Measurements from ENCODE around the gene CXXC1.
"Not testable (repeated sequence)": the region's sequence is repeated elsewhere in the genome, so short reads cannot be mapped to it uniquely, and the experiment has no call there.

CXXC1 gene

DNA sequence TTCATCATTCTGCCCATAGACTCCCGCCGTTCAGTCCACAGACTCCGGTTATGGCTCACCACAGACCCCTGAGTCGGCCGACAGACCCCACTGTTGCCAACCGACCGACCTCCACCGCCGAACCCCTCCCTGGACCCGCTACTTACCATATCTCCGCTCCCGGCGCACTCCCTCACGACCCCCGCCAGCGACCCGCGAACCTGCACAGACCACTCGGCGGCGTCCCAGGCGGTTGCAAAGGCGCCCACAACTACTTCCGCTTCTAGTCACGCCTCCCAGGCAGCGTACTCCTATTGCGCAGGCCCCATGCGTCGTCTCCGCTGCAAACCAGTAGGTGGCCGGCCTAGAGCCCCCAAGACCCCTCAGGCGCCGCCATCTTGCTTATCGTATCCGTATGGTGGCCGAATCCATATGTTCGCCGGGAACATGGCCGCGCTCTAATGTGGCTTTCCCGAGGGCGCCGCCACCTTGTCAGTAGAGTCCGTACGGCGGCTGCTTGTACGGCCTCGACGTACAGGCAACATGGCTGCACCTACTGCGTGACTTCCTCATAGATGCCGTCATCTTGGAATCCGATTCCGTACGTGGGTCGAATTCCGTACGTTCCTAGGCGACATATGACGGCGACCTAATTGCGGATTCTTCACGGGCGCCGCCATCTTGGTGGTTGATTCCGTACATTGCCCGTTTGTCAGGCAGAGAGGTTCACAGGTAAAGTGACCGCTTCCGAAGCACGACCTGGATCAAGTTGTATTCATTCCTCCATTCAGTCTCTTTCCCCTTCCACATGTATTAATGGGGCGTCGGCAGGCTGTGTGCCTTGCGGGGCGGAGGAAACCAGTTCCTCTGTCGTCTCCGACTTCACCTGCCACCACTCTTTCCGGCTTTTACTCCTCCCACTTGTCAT, at the start of gene CXXC1:
TSS of gene CXXC1 (minus strand) at position 252 of the 907 bp plus-strand sequence. CDS start at position 149, 103 bp downstream.
- peak; percentile 89 to 93 for DNase-seq (ENCODE audit: low read depth in 2 of 2)

- DNase-seq (ENCODE audit: low read depth in 2 of 2) = no peak
These were observed 47.2 kb upstream of the CXXC1 start for GRCh38 chr18:50334546-50335152.

DNA sequence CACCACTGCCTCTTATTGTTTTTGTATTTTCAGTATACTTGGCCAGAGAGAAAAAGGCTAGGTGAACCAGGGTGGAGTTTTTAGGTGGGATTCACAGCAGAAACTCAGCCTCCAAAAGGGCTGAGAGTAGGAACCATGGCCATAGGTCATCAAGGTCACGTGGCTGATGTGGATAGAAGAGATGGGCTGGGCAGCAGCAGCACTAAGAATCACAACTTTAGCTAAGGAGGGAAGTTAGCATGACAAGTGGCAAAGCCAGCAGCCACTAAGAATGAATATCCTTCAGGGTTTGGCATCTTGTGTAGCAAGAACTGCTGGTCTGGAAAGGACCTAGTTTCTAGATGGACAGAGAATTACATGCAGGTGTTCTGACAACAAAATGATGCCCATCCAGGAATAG, 44.2 kb upstream of the CXXC1 start:
- no peak for DNase-seq (ENCODE audit: low read depth in 2 of 2)

DNA sequence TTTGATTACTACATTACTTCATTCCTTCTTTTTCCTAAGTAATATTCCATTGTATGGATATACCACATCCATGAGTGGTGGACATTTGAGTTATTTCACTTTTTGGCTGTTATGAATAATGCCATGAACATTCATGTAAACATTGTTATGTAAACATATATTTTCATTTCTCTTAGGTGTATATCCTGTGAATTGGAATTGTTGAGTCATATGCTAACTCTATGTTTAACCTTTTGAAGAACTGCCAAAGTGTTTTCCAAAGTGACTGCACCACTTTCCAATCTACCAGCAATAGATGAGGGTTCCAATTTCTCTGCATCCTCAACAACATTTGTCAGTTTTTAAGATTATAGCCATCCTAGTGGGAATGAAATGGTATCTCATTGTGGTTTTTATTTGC, 42.7 kb upstream of the CXXC1 start:
- DNase-seq (ENCODE audit: low read depth in 2 of 2) = no peak

DNA sequence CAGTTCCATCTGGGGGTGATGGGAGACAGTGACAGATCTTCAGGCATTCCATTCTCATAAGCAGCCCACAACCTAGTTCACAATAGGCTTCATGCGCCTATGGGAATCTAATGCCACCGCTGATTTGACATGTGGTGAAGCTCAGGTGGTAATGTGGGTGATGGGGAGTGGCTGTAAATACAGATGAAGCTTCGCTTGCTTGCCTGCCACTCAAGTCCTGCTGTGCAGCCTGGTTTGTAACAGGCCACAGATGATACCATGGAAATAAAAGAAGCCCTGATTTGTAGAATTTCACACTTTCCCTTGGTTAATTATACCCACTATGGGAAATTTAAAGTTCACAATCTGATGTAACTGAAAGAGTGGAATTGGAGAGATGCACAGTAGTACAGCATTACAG, 40.5 kb upstream of the CXXC1 start:
- DNase-seq (ENCODE audit: low read depth in 2 of 2) = no peak

GRCh38 chr18:50320719-50321118, 33.2 kb upstream of the CXXC1 start:
- DNase-seq (ENCODE audit: low read depth in 2 of 2) = no peak

GRCh38 chr18:50315100-50315871, 27.8 kb upstream of the CXXC1 start:
- DNase-seq (ENCODE audit: low read depth in 2 of 2) = no peak

DNA sequence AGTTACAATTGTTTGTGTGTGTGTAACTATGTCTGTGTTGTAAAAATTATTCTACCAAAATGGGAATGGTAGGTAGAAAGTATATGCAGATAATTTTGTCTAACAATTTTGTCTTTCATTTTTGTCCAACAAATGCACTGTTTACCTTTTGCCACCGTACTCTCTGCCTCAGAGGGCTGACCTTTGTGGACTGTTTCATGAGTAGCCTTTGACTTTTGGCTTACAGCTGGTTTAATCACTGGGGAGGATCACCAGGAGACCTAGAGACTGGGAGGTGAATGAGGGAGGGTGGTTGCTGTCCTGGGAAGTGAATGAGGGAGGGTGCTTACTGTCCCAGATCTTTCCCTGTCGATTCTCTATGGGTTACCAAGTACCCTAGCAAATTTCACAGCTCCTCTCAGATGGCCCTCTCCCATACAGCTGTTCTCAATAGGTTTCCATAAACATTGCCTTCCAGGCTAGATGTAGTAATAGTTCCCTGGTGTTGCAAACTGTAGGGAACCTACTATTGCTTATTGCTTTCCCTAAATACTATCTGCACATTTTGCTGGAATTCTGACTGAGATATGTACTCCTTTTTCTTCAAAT, 26.5 kb upstream of the CXXC1 start:
- DNase-seq (ENCODE audit: low read depth in 2 of 2) = no peak

GRCh38 chr18:50313031-50313607, 25.6 kb upstream of the CXXC1 start:
- no peak for DNase-seq (ENCODE audit: low read depth in 2 of 2)

GRCh38 chr18:50312296-50313030, 25.0 kb upstream of the CXXC1 start:
- no peak for DNase-seq (ENCODE audit: low read depth in 2 of 2)

GRCh38 chr18:50311650-50312049, 24.2 kb upstream of the CXXC1 start:
- no peak for DNase-seq (ENCODE audit: low read depth in 2 of 2)

DNA sequence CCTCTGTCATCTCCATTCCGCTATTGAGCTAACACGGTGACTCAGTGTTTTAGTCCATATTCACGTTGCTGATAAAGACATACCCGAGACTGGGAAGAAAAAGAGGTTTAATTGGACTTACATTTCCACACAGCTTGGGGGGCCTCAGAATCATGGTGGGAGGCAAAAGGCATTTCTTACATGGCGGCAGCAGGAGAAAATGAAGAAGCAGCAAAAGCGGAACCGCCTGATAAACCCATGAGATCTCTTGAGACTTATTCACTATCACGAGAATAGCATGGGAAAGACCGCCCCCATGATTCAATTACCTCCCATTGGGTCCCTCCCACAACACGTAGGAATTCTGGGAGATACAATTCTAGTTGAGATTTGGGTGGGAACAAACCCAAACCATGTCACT, 22.6 kb upstream of the CXXC1 start:
- DNase-seq (ENCODE audit: low read depth in 2 of 2) = no peak

GRCh38 chr18:50308851-50309250, 21.4 kb upstream of the CXXC1 start:
- not testable (repeated sequence) for DNase-seq (ENCODE audit: low read depth in 2 of 2)

DNA sequence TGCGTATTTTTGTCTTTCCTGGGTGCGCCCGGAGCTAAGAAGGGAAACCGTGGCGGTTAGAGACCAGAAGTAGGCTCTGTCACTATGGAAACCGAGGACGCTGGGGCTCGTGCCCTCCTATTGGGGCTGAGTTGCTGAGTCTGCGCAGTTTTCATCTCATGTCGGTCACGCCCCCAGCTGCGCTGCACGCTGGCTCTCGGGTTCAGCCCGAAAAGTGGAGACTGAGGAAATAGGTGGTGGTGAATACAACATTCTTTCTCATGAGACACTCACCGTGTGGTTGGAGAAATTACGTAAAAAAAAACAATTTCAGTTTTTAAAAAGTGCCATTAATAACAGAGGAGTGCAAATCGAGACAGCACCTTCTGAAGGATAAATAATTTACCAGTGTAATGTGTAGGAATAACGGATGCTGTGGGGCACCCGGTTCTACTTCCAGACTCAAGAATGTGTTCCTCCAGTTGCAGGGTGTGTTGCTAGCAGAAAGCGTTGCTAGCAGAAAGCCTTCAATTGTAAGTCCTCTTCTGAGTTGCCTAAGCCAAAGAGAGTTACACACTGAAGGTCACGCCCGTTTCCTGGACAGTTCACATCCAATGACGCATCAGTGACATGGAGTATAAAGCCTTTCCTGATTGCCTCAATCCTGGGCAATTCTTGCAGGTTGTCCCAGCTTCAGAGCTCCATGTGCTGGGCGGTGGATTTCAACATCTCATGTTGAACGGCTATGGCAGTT, 20.4 kb upstream of the CXXC1 start:
- peak; percentile 78 to 82 for DNase-seq (ENCODE audit: low read depth in 2 of 2)

GRCh38 chr18:50307400-50307737, 19.9 kb upstream of the CXXC1 start:
- no peak for DNase-seq (ENCODE audit: low read depth in 2 of 2)

DNA sequence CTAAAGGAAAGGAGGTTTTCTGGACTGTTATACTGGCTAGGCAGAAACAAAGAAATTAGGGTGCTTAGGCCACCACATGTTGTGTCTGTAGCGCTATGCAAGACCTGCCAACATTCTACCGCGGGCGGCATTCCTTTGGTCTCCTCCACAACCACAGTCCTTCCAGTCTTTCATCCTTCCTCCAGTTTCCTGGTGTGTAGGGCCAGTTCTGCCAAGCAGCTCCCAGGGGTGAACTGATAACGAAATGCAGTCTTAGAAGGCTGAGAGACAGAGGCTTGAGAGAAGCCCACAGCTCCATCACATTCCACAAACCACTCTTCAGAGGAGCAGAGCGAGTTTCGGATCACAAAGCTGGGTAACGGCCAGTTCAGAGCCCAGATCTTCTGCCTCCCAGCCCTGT, 19.5 kb upstream of the CXXC1 start:
- no peak for DNase-seq (ENCODE audit: low read depth in 2 of 2)

- DNase-seq (ENCODE audit: low read depth in 2 of 2) = no peak
These were observed 13.6 kb upstream of the CXXC1 start for GRCh38 chr18:50301074-50301473.

DNA sequence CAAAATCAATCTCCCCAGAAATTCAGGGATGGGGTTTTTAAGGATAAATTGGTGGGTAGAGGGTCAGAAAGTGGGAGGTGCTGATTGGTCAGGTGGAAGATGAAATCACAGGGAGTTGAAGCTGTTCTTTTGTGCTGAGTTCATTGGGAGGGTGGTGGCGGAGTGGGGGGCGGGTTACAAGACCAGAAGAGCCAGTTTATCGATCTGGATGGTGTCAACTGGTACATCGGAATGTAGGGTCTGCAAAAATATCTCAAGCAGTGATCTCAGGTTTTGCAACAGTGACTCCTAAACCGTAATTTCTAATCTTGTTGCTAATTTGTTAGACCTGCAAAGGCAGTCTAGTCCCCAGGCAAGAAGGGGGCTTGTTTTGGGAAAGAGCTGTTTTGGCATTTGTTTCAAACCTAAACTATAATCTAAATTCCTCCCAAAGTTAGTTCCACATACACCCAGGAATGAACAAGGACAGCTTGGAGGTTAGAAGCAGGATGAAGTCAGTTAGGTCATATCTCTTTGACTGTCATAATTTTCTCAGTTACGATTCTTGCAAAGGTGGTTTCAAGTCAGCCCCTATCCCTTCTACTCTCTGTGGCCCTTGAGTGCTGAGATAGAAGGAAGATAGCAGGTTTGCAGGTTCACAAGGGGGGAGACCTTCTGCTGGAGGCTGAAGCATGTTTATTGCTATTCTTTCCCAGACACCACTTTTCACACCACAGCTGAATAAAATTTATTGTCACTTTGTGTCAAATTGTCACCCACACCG, 12.3 kb upstream of the CXXC1 start:
- DNase-seq (ENCODE audit: low read depth in 2 of 2) = no peak

DNA sequence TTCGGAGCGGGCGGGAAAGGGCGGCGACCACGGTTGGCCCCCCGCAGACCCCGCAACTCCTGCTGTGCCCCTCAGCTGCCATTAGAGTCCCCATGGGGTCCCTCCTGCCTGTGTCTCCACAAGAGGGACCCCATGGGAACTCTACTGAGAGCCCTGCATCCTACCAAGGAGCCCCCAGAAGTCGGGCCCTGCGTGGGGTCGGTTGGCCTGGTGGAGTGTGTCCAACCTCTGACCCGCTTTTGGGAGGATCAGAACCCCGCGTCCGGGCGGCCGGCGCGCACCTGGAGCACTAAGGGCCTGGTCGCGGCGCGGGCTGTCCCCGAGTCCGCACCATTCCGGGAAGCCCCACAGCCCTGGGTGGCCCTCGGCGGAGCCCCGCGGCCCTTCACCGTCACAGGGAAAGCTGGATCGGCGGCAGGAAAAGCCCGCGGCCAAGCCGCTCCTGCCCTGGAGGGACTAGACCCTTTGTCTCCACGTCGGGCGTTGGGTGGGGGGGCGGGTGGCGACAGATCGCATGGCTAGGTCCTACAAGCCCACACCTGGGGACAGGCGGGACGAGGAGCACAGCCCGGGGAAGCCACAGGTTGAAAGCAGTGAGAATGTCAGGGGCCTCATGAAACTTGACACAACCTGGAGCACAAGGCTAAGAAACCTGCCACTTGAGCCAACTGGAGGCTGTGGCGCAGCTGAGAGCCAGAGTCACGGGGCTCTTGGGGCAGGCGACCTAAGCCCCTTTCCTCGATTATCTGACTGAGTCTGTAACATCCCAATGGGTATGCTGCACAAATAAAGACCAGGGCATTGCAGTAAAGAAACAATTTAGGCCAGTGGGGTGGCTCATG, 11.2 kb upstream of the CXXC1 start:
- DNase-seq (ENCODE audit: low read depth in 2 of 2) = no peak
